Measurements from ENCODE around the gene THOC5. TPM values are rescaled to one million over a fixed set of nuclear protein-coding genes. Genes with fewer than 3 reads are reported as not detected.
"Not testable (repeated sequence)": the region's sequence is repeated elsewhere in the genome, so short reads cannot be mapped to it uniquely, and the experiment has no call there.

Gene THOC5
- total and polyA plus RNA-seq, 8 donors = 18.2 to 123 (median 33.7) TPM

DNA sequence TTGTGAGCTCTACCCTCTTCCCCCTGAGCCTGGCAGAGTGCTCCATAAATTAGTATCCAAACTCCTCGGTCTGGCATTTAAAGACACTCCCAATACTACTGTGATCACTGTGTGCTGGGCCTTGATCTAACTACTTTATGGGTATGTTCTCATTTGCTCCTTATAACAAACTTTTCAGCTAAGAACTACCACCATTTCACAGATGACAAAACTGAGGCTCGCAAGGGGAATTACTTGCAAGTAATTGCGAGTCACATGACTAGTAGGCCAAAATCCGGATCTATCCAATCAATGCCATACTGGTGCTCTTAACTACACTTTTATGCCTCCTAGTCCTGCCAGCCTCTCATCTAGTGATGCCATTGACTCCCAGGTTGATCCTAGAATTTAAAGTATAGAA, 3.6 kb downstream of the THOC5 start:
- Histone ChIP-seq H3K4me3 (no peak overlapping the region), H3K27me3 (no peaks in the 10 kb centered on the region), H3K9me3 (no peaks in the 10 kb centered on the region), H3K36me3 (peaks cover 15 to 55% (median 47%) of the 10 kb centered on the region in 4 donors), H3K27ac (no peak overlapping the region), H3K4me1 (peaks cover 6 to 22% (median 18%) of the 10 kb centered on the region in 4 donors)
- 92 to 96% (median 95%) methylated on average over 4 of the region's 4 CpGs for WGBS, 5 donors
- no peak for TF ChIP-seq POLR2AphosphoS5 (IDR thresholded peaks at IDR 0.05)
- TF ChIP-seq, protein P1, sequence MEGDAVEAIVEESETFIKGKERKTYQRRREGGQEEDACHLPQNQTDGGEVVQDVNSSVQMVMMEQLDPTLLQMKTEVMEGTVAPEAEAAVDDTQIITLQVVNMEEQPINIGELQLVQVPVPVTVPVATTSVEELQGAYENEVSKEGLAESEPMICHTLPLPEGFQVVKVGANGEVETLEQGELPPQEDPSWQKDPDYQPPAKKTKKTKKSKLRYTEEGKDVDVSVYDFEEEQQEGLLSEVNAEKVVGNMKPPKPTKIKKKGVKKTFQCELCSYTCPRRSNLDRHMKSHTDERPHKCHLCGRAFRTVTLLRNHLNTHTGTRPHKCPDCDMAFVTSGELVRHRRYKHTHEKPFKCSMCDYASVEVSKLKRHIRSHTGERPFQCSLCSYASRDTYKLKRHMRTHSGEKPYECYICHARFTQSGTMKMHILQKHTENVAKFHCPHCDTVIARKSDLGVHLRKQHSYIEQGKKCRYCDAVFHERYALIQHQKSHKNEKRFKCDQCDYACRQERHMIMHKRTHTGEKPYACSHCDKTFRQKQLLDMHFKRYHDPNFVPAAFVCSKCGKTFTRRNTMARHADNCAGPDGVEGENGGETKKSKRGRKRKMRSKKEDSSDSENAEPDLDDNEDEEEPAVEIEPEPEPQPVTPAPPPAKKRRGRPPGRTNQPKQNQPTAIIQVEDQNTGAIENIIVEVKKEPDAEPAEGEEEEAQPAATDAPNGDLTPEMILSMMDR (IDR thresholded peaks at IDR 0.05) = no peak
- no peak for TF ChIP-seq POLR2A (IDR thresholded peaks at IDR 0.05)
- TF ChIP-seq EP300 (IDR thresholded peaks at IDR 0.05) = no peak
- intact Hi-C loops (cut with DNase I; ENCODE audit: low total_unique reads) = no loop called here
- DNase-seq = no peak

DNA sequence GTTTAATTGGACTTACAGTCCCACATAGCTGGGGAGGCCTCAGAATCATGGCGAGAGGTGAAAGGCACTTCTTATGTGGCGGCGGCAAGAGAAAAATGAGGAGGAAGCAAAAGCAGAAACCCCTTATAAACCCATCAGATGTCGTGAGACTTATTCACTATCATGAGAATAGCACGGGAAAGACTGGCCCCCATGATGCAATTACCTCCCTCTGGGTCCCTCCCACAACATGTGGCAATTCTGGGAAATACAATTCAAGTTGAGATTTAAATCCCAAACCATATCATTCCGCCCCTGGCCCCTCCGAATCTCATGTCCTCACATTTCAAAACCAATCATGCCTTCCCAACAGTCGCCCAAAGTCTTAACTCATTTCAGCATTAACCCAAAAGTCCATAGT, 8.5 kb downstream of the THOC5 start:
- H3K27me3 ChIP-seq; H3K27ac ChIP-seq; H3K9me3 ChIP-seq; H3K4me1 ChIP-seq; intact Hi-C loops (cut with DNase I; ENCODE audit: low total_unique reads); DNase-seq; H3K4me3 ChIP-seq: not testable (repeated sequence)
- WGBS, 5 donors = 83 to 92% (median 88%) methylated on average over 8 of the region's 8 CpGs
- peaks cover 42 to 97% (median 91%) of the 10 kb centered on the region in 4 donors for H3K36me3 ChIP-seq

DNA sequence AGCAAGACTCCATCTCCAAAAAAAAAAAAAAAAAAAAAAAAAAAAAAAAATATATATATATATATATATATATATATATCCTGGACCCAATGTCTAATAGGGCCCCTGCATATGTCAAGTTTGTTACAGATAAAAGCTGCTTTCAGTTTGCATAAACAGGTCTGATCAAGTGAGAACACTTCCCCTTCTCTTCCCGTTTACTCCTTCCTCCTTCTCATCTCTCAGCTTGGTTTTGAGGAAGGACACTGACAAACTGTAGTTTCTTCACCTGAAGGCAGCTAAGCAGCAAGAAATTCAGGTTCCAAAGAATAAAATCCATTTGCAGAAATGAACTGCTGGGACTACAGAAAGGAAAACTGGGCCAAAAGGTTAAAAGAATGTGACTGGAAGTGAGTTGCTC, 11.7 kb downstream of the THOC5 start:
- intact Hi-C loops (cut with DNase I; ENCODE audit: low total_unique reads) = no loop called here
- TF ChIP-seq EP300 (IDR thresholded peaks at IDR 0.05) = no peak
- TF ChIP-seq POLR2A (IDR thresholded peaks at IDR 0.05) = no peak
- no peak for TF ChIP-seq POLR2AphosphoS5 (IDR thresholded peaks at IDR 0.05)
- TF ChIP-seq, protein P1 (IDR thresholded peaks at IDR 0.05) = no peak
- WGBS, 5 donors = 62 to 78% (median 71%) methylated on average over 1 of the region's 1 CpG
- H3K4me1 ChIP-seq = no peaks in the 10 kb centered on the region
- DNase-seq = no peak
- peaks cover 55 to 97% (median 94%) of the 10 kb centered on the region in 4 donors for H3K36me3 ChIP-seq
- no peak overlapping the region for H3K4me3 ChIP-seq
- H3K9me3 ChIP-seq = no peaks in the 10 kb centered on the region
- H3K27ac ChIP-seq = peak overlapping the region in 2 of 5 donors; percentile 30 to 32
- H3K27me3 ChIP-seq = no peaks in the 10 kb centered on the region

DNA sequence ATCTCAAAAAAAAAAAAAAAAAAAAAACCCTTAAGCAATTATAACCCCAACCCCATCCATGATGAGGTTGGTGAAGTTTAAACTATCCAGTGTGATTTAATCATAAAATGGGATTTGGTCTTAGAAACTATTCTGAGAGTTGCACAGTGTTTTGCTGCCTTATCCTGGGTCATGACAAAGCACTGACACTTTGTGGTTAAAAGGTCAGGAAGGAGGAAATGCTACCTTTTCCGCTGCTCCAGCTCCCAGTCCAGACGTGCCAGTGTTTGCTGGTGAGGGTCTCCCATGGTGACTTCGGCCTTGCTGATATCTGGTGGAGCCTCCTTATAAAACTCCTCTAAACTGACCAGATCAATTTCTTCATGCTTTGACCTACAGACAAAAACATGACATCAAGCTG, 14.5 kb downstream of the THOC5 start:
- WGBS, 5 donors = 69 to 75% (median 74%) methylated on average over 3 of the region's 3 CpGs
- Histone ChIP-seq H3K9me3 (no peaks in the 10 kb centered on the region), H3K36me3 (peaks cover 62 to 98% (median 98%) of the 10 kb centered on the region in 4 donors)

DNA sequence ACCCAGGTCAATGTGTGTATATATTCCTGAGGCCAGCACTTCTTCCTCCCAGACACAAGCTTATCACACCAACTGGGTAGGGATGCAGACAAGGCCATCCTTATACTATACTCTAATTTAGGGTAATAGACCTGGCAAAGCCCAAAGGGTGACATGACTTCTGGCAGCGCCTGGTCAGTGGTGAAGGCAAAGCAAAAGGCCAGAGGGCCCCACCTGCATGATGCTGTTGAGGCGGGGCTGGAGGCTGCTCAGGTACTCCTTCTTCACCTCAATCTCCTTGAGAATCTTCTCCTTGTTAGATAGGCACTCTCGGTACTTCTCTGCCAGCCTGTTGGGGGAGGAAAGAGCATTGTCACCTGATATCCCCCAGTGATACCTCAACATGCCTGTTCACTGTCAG, 17.1 kb downstream of the THOC5 start:
- Histone ChIP-seq H3K4me3 (no peak overlapping the region), H3K9me3 (no peaks in the 10 kb centered on the region), H3K27me3 (no peaks in the 10 kb centered on the region), H3K36me3 (peaks cover 61 to 100% (median 100%) of the 10 kb centered on the region in 4 donors), H3K4me1 (no peaks in the 10 kb centered on the region), H3K27ac (no peak overlapping the region)
- TF ChIP-seq, protein P1 (IDR thresholded peaks at IDR 0.05) = no peak
- no peak for TF ChIP-seq POLR2A (IDR thresholded peaks at IDR 0.05)
- intact Hi-C loops (cut with DNase I; ENCODE audit: low total_unique reads) = no loop called here
- 78 to 97% (median 95%) methylated on average over 3 of the region's 3 CpGs for WGBS, 5 donors
- no peak for DNase-seq

More for the DNA sequence above, 14.5 kb downstream of the THOC5 start:
- Histone ChIP-seq H3K27me3 (no peaks in the 10 kb centered on the region), H3K4me3 (no peak overlapping the region), H3K27ac (no peak overlapping the region), H3K4me1 (no peaks in the 10 kb centered on the region)
- intact Hi-C loops (cut with DNase I; ENCODE audit: low total_unique reads) = no loop called here
- no peak for TF ChIP-seq EP300 (IDR thresholded peaks at IDR 0.05)
- no peak for TF ChIP-seq POLR2AphosphoS5 (IDR thresholded peaks at IDR 0.05)
- TF ChIP-seq, protein P1 (IDR thresholded peaks at IDR 0.05) = no peak
- no peak for TF ChIP-seq POLR2A (IDR thresholded peaks at IDR 0.05)
- no peak for DNase-seq
